Measurements from ENCODE around the gene ENG.
A peak's percentile ranks its signal among the peaks of the same experiment; 100 is the strongest.

Gene ENG

DNA sequence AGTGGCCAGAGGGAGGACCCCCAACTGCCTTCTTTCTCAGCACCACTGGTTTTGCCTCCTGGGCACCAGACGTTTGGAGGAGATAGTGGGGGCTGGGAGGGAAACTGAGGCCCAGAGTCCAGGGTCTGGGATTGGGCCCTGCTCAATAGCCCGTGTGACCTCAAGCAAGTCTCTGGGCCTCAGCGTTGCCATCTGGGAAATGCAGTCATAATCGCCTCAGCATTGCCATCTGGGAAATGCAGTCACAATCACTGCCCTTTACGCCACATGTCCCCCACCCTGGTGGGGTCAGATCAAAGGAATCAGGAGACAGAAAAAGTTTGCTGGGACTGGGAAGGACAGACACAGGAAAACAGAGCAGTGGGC is 77.6 kb downstream of the ENG start:
- CTCF ChIA-PET = interaction anchor here (0.7 to 1.3 kb wide), 3 partner anchors 9 to 130 kb away, joined by 3 to 4 read pairs (median 3); partner anchors contain the start of genes CDK9 and TOR2A
- Mint-ChIP-seq H3K9me3 (no peaks in the 10 kb centered on the region), H3K27ac (peak overlapping the region; percentile 83), H3K4me1 (peaks cover 66% of the 10 kb centered on the region), H3K4me3 (peak overlapping the region; percentile 89), H3K36me3 (peaks cover 39% of the 10 kb centered on the region), H3K27me3 (no peaks in the 10 kb centered on the region)
- no peak for DNase-seq

DNA sequence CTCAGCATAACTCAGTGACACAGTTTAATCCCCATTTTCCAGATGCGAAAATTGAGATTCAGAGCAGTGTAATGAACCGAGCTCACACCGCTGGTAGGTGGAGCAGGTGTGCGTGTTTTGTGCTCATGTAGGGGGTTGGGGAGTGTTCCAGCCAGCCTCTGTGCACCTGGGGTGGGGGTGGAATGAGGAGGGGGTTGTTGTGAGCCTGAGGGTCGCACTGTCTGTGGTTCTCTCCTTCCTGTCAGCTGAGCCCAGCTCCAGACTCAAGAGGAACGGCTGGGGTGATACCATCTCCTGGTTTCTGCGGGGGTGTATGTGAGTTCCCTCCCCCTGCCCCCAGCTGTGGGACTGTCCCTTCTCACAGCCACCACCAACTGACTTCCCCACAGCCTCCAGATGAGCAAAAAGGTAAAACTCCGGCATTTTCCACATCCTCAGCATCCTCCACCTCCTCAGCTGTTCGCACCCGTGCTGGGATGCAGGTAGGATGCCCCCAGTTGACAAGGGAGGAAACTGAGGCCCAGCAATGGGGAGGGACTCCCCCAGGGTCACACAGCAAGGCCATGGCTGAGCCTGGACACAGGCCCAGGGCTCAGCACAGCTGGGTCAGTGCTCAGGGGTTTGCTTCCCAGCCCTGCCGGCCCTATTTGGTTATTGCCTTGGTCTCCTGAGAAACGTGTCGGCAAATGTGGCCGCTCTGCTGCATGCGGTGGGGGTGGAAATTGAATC is 78.1 kb downstream of the ENG start:
- H3K4me3 Mint-ChIP-seq = peak overlapping the region; percentile 89
- no peaks in the 10 kb centered on the region for H3K9me3 Mint-ChIP-seq
- H3K4me1 Mint-ChIP-seq = peaks cover 66% of the 10 kb centered on the region
- CTCF ChIA-PET = interaction anchor here (0.7 to 1.3 kb wide), 4 partner anchors 9 to 130 kb away, joined by 3 to 4 read pairs (median 3); partner anchors contain the start of genes CDK9 and TOR2A
- H3K27ac Mint-ChIP-seq = peak overlapping the region; percentile 83
- peak; percentile 88 for DNase-seq
- no peaks in the 10 kb centered on the region for H3K27me3 Mint-ChIP-seq
- H3K36me3 Mint-ChIP-seq = peaks cover 43% of the 10 kb centered on the region

DNA sequence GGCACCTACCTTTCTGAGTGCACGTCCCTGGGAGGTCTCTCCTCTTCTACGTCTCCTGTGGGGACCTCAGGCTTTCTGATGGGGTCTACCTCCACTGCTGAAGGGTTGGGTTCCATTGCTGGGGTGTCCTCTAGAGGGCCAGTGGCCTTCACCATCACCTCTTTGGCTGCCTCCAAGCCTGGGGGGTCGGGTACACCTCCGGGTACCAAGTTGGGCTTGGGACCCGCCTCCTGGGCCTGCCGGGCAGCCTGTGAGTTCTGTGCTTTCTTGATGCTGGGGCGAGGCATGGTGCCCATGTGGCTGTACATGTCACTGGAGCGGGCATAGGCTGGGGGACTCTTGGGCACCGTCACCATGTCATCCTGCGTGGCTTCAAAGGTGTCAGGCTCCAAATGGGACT is 80.5 kb downstream of the ENG start:
- no peak overlapping the region for H3K27ac Mint-ChIP-seq
- H3K36me3 Mint-ChIP-seq = peaks cover 62% of the 10 kb centered on the region
- no peak overlapping the region for H3K4me3 Mint-ChIP-seq
- H3K4me1 Mint-ChIP-seq = peaks cover 68% of the 10 kb centered on the region
- H3K9me3 Mint-ChIP-seq = no peaks in the 10 kb centered on the region
- CTCF ChIA-PET = interaction anchor here (1.4 to 1.9 kb wide), 2 partner anchors 10 kb away, joined by 3 to 4 read pairs; no protein-coding TSS in a partner anchor
- DNase-seq = no peak
- H3K27me3 Mint-ChIP-seq = no peaks in the 10 kb centered on the region

DNA sequence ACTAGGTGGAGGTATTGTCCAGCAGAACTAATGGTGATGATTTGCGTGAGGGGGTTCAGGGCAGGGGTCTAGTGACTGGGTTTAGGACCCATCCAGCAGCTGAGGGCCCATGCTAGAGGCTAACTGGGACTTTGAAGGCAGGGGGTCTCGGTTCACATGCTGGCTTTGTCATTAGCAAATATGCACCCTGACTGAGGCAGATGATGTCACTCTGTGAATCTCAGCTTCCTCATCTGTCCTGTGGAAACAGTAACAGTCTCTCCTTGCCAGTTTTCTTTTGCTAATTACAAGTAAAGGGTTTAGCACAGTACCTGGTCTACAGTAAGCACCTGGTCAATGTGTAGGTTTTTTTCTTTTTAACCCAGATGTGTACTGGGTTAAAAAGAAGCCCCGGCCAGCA is 81.2 kb downstream of the ENG start:
- DNase-seq = no peak
- Mint-ChIP-seq H3K27ac (no peak overlapping the region), H3K27me3 (no peaks in the 10 kb centered on the region), H3K4me3 (no peak overlapping the region), H3K36me3 (peaks cover 66% of the 10 kb centered on the region), H3K4me1 (peaks cover 71% of the 10 kb centered on the region), H3K9me3 (no peaks in the 10 kb centered on the region)
- CTCF ChIA-PET = interaction anchor here (1.4 to 1.9 kb wide), 2 partner anchors 9 to 11 kb away, joined by 3 to 4 read pairs; no protein-coding TSS in a partner anchor

DNA sequence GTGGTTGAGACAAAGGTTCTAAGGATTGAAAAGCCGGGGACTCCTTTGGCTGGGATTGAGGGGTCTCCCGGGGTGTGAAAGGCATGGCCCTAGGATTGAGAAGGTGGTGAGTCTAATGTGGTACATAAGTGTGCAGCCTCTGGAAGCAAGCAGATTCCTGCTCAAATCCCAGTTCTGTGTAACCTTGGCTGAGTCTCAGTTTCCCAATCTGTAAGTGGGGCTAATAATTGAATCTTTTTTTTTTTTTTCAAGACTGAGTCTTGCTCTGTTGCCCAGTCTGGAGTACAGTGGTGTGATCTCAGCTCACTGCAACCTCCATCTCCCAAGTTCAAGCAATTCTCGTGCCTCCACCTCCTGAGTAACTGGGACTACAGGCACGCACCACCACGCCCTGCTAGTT is 81.9 kb downstream of the ENG start:
- H3K4me1 Mint-ChIP-seq = peaks cover 76% of the 10 kb centered on the region
- CTCF ChIA-PET = interaction anchor here (1.4 to 2.4 kb wide), 3 partner anchors 12 to 149 kb away, joined by 3 to 17 read pairs (median 11); partner anchors contain the start of gene CDK9
- H3K36me3 Mint-ChIP-seq = peaks cover 64% of the 10 kb centered on the region
- H3K27ac Mint-ChIP-seq = no peak overlapping the region
- no peaks in the 10 kb centered on the region for H3K27me3 Mint-ChIP-seq
- H3K4me3 Mint-ChIP-seq = no peak overlapping the region
- no peaks in the 10 kb centered on the region for H3K9me3 Mint-ChIP-seq
- no peak for DNase-seq

DNA sequence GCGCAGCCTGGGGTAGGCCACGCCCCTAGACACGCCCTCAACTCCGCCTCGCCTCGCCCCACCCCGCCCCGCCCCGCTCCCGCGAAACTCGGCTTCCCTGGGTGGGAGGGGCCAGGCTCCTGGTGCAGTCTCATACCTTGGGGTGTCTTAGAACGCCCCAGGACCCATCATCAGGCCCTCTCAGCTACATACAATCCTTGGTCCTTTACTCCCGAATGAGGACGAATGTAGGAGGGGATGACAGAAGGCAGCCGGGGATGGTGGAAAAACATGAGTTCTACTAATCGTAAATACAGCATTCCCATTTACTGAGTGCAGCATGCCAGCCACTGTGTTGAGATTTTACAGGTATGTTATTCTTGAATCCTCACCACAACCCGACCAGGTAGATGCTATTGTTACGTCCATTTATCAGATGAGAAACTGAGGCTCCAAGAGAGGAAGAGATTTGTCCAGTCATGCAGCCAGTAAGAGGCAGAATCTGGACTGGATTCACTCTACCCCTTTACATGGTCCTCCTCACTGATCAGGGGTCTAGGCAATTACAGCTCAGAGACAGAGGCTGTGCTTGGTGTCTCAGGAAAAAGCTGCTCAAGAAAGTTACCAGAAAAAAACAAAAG is 82.8 kb downstream of the ENG start:
- Mint-ChIP-seq H3K27ac (peak overlapping the region; percentile 93), H3K27me3 (no peaks in the 10 kb centered on the region), H3K4me3 (peak overlapping the region; percentile 80), H3K36me3 (peaks cover 65% of the 10 kb centered on the region), H3K4me1 (peaks cover 85% of the 10 kb centered on the region), H3K9me3 (no peaks in the 10 kb centered on the region)
- CTCF ChIA-PET = interaction anchor here (1.2 to 2.5 kb wide), 4 partner anchors 13 to 150 kb away, joined by 3 to 17 read pairs (median 13); partner anchors contain the start of gene CDK9
- no peak for DNase-seq

DNA sequence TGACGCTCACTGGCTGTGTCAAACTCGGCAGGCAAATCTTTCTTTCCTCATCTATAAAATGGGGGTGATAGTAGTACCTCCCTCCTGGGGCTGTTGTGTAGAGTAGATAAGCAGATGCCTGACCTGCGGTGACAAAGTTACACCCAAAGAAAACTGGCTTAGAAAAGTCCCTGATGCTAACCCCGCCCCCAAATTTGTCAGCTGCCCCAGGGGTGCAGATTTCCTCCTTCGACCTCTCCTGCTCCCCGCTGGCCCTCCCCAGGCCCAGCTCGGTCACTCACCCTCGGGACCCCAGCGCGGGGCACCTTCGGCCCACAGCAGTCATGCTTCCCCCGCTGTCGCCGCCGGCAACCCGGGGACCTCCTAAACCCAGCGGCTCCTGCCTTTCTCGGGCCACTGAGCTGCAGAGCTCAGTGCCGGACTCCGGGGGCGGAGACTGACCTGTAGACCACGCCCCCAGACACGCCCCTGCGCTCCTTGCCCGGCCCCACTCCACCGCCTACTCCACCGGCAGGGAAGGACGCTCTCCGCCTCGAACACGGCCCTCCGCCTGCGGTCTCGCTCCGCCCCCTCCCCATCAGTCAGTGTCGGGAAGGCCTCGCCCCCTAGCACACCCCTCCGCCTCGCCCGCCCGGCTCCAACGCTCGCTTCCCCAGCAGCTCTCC is 83.4 kb downstream of the ENG start:
- CTCF ChIA-PET = interaction anchor here (0.8 to 4.6 kb wide), 7 partner anchors 8 to 150 kb away, joined by 3 to 20 read pairs (median 11); partner anchors contain the start of genes CDK9 and TOR2A
- peak; percentile 99 for DNase-seq
- no peaks in the 10 kb centered on the region for H3K27me3 Mint-ChIP-seq

DNA sequence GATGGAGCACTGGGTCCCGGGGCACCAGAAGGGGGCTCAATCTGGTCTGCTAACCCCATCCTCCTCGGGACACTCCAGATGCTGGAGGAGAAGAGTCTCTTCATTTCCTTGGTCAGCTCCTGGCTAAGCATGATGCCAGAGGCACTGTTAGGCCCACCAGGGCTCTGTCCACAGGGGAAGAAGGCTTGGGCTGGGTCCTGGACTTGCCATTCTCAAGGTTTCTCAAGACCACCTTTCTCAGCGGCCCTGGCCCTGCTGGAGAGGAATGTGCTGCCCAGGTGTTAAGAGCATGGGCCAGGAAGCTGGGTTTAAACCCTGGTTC is 83.9 kb downstream of the ENG start:
- no peak for DNase-seq
- Mint-ChIP-seq H3K9me3 (no peaks in the 10 kb centered on the region), H3K4me3 (peak overlapping the region; percentile 80), H3K36me3 (peaks cover 70% of the 10 kb centered on the region), H3K27me3 (no peaks in the 10 kb centered on the region), H3K4me1 (peaks cover 85% of the 10 kb centered on the region), H3K27ac (peak overlapping the region; percentile 93)
- CTCF ChIA-PET = interaction anchor here (0.8 to 4.6 kb wide), 7 partner anchors 9 to 151 kb away, joined by 3 to 20 read pairs (median 11); partner anchors contain the start of genes CDK9 and TOR2A

More for the DNA sequence above, 83.4 kb downstream of the ENG start:
- peaks cover 85% of the 10 kb centered on the region for H3K4me1 Mint-ChIP-seq
- peak overlapping the region; percentile 93 for H3K27ac Mint-ChIP-seq
- H3K4me3 Mint-ChIP-seq = peak overlapping the region; percentile 80
- peaks cover 67% of the 10 kb centered on the region for H3K36me3 Mint-ChIP-seq
- no peaks in the 10 kb centered on the region for H3K9me3 Mint-ChIP-seq

DNA sequence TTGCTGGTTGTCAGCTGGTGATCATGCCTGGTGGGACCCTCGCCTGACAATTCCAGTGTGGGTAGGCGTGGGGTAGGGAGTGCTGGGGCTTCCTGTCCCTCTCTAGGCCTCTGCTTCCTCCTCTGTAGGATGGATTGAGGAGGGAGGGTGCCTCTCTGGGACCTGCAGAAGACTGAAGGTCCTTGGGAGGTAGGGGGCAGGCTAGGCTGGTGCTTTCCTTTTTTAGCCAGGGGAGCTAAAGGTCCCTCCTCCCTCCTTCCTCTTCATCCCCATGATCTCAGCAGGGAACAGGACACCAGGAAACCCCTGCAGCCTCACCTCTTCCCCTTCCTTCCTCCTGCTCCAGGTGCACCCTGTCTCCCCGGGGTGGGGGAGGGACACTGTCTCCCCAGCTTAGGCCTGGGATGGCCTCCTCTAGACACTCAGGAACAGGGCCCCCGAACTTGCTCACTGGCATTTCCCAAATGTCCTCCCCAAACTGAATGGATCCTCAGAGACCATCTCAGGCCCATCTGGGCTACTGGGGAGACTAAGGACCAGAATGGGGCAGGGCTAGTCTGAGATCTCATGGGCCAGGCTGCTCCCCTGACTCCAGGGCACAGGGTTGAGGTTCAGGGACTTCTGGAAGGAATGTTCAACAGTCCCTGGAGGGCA is 84.4 kb downstream of the ENG start:
- no peak for DNase-seq
- H3K9me3 Mint-ChIP-seq = no peaks in the 10 kb centered on the region
- no peaks in the 10 kb centered on the region for H3K27me3 Mint-ChIP-seq
- peaks cover 74% of the 10 kb centered on the region for H3K36me3 Mint-ChIP-seq
- peak overlapping the region; percentile 80 for H3K4me3 Mint-ChIP-seq
- peaks cover 86% of the 10 kb centered on the region for H3K4me1 Mint-ChIP-seq
- CTCF ChIA-PET = interaction anchor here (0.7 to 4.6 kb wide), 6 partner anchors 9 to 151 kb away, joined by 3 to 20 read pairs (median 7); partner anchors contain the start of gene TOR2A
- H3K27ac Mint-ChIP-seq = peak overlapping the region; percentile 93

DNA sequence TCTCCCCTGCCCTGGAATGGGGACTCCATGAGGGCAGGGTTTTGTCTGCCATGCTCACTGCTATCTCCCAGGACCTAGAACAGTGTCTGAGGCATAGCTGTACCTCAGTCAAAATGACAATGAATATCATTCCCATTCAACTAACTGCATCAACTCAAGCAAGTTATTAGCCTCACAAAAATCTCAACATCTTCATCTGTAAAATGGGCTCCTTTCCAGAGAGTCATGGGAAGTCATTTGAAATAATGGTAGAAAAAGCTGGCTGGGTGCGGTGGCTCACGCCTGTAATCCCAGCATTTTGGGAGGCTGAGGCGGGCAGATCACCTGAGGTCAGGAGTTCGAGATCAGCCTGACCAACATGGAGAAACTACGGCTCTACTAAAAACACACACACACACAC is 85.4 kb downstream of the ENG start:
- H3K4me1 Mint-ChIP-seq = peaks cover 86% of the 10 kb centered on the region
- no peak for DNase-seq
- H3K4me3 Mint-ChIP-seq = peak overlapping the region; percentile 7
- no peaks in the 10 kb centered on the region for H3K27me3 Mint-ChIP-seq
- H3K9me3 Mint-ChIP-seq = no peaks in the 10 kb centered on the region
- H3K27ac Mint-ChIP-seq = peak overlapping the region; percentile 88
- CTCF ChIA-PET = interaction anchor here (0.8 to 4.6 kb wide), 6 partner anchors 15 to 154 kb away, joined by 3 to 20 read pairs (median 4); partner anchors contain the start of gene TOR2A
- peaks cover 76% of the 10 kb centered on the region for H3K36me3 Mint-ChIP-seq

DNA sequence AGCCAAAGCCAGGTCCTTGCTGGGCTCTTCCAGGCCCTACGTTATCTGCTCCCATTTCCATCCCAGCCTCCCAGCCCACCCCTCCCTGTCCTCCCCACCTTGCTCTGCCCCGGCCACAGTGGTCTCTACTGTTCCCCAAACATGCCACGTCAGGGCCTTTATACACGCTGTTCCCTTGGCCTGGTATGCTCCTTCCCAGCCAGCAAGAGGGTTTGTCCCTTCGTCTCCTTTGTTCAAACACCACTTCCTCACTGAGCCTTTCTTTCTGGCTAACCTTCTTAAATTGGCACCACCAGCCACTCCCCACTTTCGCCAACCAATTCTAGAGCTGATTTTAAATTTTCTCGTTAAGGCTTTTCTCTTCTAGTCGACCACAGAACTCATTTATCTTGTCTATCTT is 85.8 kb downstream of the ENG start:
- Mint-ChIP-seq H3K36me3 (peaks cover 76% of the 10 kb centered on the region), H3K4me1 (peaks cover 87% of the 10 kb centered on the region), H3K9me3 (no peaks in the 10 kb centered on the region), H3K27me3 (no peaks in the 10 kb centered on the region), H3K27ac (peak overlapping the region; percentile 88), H3K4me3 (peak overlapping the region; percentile 7)
- DNase-seq = no peak
- CTCF ChIA-PET = interaction anchor here (0.8 to 4.6 kb wide), 5 partner anchors 16 to 155 kb away, joined by 3 to 20 read pairs (median 4); partner anchors contain the start of gene TOR2A

DNA sequence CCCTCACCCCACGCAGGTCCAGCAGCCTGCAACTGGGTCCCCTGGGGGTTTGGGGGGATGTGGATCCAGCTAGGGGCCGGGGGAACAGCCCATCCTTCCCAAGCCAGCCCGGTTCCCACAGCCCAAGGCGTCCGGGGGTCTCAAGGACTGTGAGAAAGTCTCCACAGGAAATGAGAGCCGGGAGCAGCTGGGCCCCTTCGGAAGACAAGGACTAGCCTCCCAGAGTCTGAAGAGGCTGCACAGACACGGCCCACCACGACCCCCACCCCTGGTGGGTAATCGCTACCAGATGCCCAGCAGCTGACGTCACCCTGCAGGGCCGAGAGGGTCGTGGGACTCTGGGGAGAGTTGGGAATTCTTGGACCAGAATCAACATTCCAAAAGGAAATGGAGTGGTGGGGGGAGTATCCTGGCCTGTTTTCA is 86.5 kb downstream of the ENG start:
- Mint-ChIP-seq H3K27ac (peak overlapping the region; percentile 88), H3K27me3 (no peaks in the 10 kb centered on the region), H3K36me3 (peaks cover 76% of the 10 kb centered on the region), H3K4me1 (peaks cover 90% of the 10 kb centered on the region), H3K4me3 (no peak overlapping the region), H3K9me3 (no peaks in the 10 kb centered on the region)
- no peak for DNase-seq
- CTCF ChIA-PET = interaction anchor here (1.4 to 4.6 kb wide), 4 partner anchors 11 to 102 kb away, joined by 7 to 20 read pairs (median 12); partner anchors contain the start of genes SH2D3C and TOR2A

DNA sequence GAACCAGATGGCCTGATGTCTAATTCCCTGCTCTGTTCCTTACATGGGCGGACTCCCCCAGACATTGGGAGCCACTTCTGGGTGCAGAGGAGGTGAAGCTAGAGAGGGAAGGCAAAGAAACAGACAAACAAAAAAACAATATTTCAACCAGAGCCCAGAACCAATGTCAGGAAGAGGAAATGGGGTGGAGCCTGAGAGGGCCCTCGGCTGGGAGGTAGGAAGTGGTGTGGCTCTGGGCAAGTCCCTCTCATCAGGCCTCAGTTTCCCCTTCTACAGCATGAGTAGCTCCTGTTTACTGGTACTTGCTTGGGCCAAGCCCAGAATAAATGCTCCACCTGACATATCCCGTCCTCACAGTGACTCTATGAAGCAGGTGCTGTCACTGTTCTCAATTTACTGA is 87.0 kb downstream of the ENG start:
- no peaks in the 10 kb centered on the region for H3K27me3 Mint-ChIP-seq
- CTCF ChIA-PET = interaction anchor here (1.4 to 4.6 kb wide), 5 partner anchors 12 to 154 kb away, joined by 7 to 20 read pairs (median 9); partner anchors contain the start of genes SH2D3C and TOR2A
- peak; percentile 44 for DNase-seq
- H3K27ac Mint-ChIP-seq = peak overlapping the region; percentile 88
- peaks cover 78% of the 10 kb centered on the region for H3K36me3 Mint-ChIP-seq
- H3K4me3 Mint-ChIP-seq = peak overlapping the region; percentile 51
- H3K4me1 Mint-ChIP-seq = peaks cover 90% of the 10 kb centered on the region
- no peaks in the 10 kb centered on the region for H3K9me3 Mint-ChIP-seq
